Glomerular visceral epithelial cell (primary cell): ENCODE measurements around the gene TSPAN33.
"Not testable (repeated sequence)": the region's sequence is repeated elsewhere in the genome, so short reads cannot be mapped to it uniquely, and the experiment has no call there.

Source experiments
- DNase-seq: peaks from one replicate; pipeline ENCODE4 v3.0.0-alpha.2; 2016; ENCODE audit errors: extremely low spot score

Gene TSPAN33

GRCh38 chr7:129209067-129209926 is 64.8 kb downstream of the TSPAN33 start:
- DNase-seq, result no peak

- DNase-seq, result peak; percentile 52
Observed at GRCh38 chr7:129210256-129210988, 65.9 kb downstream of the TSPAN33 start.

- no peak for DNase-seq
Observed at GRCh38 chr7:129210989-129211312, 66.4 kb downstream of the TSPAN33 start.

- no peak for DNase-seq
Observed at GRCh38 chr7:129212126-129212525, 67.6 kb downstream of the TSPAN33 start.

GRCh38 chr7:129212596-129212995 is 68.1 kb downstream of the TSPAN33 start:
- DNase-seq, result no peak

GRCh38 chr7:129213828-129214227 is 69.3 kb downstream of the TSPAN33 start:
- DNase-seq, result peak; percentile 40

- DNase-seq, result not testable (repeated sequence)
Observed at GRCh38 chr7:129215691-129216090, 71.2 kb downstream of the TSPAN33 start.

- DNase-seq, result not testable (repeated sequence)
Observed at GRCh38 chr7:129216101-129216715, 71.7 kb downstream of the TSPAN33 start.

GRCh38 chr7:129216821-129217416 is 72.4 kb downstream of the TSPAN33 start:
- not testable (repeated sequence) for DNase-seq

GRCh38 chr7:129218514-129219062 is 74.1 kb downstream of the TSPAN33 start:
- peak; percentile 76 for DNase-seq

- DNase-seq, result not testable (repeated sequence)
Observed at GRCh38 chr7:129219166-129219565, 74.7 kb downstream of the TSPAN33 start.
